ENCODE data around the gene GARIN5A. TPM values are rescaled to one million over a fixed set of nuclear protein-coding genes. Genes with fewer than 3 reads are reported as not detected.
"Not testable (repeated sequence)": the region's sequence is repeated elsewhere in the genome, so short reads cannot be mapped to it uniquely, and the experiment has no call there.

Gene GARIN5A
- total RNA-seq, 1 donor = not detected

DNA sequence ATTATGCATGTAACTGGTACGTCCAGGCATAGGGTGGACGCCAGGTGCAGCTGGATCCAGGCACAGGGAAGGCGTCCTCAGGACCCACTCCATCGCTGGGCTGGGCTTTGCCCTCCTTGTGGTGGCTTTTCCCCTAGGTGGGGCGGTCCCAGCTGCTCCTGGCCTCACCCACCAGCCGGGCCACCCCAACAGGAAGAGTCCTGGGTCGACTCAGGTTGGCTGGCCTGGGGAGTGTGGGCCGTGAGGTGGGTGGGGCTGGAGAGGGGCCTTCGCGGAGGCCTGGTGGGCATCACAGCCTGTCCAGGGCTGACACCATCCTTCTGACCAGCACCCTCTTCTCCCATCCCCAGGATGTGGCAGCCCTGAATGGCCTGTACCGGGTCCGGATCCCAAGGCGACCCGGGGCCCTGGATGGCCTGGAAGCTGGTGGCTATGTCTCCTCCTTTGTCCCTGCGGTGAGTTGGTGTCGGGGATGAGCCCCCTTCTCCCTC lies 3.2 kb upstream of the GARIN5A start:
- no peak overlapping the region for H3K4me3 ChIP-seq (ENCODE audit: low read depth, low read length)
- TF ChIP-seq, protein P1, sequence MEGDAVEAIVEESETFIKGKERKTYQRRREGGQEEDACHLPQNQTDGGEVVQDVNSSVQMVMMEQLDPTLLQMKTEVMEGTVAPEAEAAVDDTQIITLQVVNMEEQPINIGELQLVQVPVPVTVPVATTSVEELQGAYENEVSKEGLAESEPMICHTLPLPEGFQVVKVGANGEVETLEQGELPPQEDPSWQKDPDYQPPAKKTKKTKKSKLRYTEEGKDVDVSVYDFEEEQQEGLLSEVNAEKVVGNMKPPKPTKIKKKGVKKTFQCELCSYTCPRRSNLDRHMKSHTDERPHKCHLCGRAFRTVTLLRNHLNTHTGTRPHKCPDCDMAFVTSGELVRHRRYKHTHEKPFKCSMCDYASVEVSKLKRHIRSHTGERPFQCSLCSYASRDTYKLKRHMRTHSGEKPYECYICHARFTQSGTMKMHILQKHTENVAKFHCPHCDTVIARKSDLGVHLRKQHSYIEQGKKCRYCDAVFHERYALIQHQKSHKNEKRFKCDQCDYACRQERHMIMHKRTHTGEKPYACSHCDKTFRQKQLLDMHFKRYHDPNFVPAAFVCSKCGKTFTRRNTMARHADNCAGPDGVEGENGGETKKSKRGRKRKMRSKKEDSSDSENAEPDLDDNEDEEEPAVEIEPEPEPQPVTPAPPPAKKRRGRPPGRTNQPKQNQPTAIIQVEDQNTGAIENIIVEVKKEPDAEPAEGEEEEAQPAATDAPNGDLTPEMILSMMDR (IDR thresholded peaks at IDR 0.05; ENCODE audit: insufficient read depth, low read depth, low read length) = no peak
- no peak for DNase-seq (ENCODE audit: low read depth)

DNA sequence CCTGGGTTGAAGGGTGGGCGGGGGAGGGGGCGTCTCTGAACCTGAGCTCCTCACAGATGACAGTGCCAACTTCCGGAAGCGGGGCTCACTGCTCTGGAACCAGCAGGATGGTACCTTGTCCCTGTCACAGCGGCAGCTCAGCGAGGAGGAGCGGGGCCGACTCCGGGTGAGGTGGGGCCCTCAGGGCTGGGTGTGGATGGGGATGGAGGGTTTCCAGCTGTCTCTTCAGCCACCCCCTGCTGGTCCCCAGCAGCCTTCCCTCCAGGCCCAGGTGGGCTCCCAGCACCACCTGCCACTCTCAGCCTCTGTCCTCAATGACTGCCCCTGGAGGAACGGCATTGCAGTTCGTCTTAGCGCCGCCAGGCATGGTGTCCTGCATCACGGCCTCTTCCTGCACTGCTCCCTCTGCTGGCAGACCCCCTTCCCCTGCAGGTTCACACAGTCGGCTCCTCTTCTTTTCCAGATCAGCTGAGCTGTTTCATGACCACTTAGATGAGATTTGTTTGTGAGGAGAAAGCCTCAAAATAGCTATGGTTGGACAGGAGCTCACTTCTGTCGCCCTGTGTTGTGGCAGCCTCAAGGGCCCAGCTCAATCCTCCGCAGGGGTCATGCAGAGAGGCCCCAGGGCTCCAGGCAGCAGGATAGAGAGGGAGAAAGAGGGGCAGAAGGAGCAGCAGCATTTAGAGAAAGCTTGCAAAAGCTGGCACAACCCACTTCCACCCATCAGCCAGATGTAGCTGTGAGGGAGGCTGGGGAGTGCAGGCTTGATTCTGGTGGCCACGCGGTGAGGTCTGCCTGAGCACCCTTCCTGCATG lies 2.5 kb upstream of the GARIN5A start:
- TF ChIP-seq, protein P1 (IDR thresholded peaks at IDR 0.05; ENCODE audit: insufficient read depth, low read depth, low read length) = peak; percentile 62
- no peak overlapping the region for H3K4me3 ChIP-seq (ENCODE audit: low read depth, low read length)
- DNase-seq (ENCODE audit: low read depth) = peak; percentile 42

DNA sequence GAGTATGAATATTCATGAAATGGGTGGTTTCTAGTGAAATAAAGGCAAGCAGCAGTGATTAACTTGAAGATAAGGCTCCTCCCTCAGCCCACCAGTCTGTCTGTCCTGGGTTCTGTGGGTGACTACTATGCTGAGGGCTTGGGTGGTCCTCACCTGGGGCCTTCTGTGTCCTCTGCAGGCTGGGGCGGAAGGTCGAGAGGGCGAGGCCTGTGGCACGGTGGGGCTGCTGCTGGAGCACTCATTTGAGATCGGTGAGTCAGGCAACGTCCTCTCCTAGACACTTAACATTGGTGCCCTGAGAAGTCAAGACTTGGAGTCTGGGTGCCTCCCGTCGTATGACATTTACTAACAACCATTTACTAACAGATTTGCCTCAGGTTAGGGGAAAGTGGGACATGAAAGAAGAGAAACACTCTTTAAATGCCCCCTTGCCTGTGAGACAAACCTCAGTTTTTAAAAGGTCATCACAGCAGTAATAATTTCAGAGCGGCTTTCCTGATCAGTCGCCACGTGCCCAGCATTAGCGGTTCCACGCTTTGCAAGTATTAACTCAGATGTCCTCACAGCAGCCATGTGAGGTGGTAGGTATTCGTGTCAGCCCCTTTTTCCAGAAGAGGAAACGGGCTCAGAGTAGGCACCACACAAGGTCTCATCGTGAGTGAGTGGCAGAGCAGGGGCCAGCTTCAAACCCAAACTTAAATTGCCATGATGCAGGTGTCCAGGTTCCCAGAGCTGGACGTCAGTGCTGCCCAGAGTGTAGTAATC lies 1.3 kb upstream of the GARIN5A start:
- TF ChIP-seq, protein P1 (IDR thresholded peaks at IDR 0.05; ENCODE audit: insufficient read depth, low read depth, low read length) = no peak
- no peak for DNase-seq (ENCODE audit: low read depth)
- H3K4me3 ChIP-seq (ENCODE audit: low read depth, low read length) = no peak overlapping the region

DNA sequence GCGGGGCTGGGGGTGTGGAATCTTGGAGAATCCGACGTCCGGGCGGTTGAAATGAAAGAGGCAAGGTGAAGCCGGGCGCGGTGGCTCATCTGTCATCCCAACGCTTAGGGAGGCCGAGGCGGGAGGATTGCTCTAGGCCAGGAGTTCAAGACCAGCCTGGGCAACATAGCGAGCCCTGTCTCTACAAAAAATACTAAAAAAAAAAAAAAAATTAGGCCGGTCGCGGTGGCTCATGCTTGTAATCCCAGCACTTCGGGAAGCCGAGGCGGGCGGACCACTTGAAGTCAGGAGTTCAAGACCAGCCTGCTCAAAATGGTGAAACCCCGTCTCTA lies 225 bp upstream of the GARIN5A start:
- TF ChIP-seq, protein P1 (IDR thresholded peaks at IDR 0.05; ENCODE audit: insufficient read depth, low read depth, low read length) = no peak
- H3K4me3 ChIP-seq (ENCODE audit: low read depth, low read length) = peak overlapping the region; percentile 95
- no peak for DNase-seq (ENCODE audit: low read depth)

DNA sequence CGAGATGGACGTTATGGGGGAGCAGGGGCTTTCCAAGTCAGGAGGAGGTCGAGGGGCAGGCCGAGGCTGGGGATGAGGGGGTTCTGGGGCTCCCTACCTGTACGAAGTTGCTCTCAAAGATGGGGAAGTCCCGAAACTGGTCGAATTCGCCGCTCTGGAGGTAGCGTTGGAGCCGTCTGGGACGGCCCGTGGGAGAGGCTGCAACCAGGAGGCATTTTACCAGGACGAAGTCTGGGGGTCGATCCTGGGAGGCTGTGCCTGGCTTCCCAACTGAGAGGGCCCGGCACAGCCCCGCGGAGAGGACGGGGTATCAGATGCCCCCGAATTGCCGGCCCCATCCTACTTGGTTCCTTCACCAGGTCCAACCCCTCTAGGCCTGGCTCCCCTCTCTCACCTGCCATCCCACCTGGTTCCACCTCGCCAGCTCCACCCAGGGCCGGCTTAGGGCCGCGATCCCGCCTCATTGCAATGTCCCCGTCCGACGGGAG lies 868 bp downstream of the GARIN5A start:
- TF ChIP-seq, protein P1 (IDR thresholded peaks at IDR 0.05; ENCODE audit: insufficient read depth, low read depth, low read length) = no peak
- DNase-seq (ENCODE audit: low read depth) = no peak
- H3K4me3 ChIP-seq (ENCODE audit: low read depth, low read length) = peak overlapping the region; percentile 95

DNA sequence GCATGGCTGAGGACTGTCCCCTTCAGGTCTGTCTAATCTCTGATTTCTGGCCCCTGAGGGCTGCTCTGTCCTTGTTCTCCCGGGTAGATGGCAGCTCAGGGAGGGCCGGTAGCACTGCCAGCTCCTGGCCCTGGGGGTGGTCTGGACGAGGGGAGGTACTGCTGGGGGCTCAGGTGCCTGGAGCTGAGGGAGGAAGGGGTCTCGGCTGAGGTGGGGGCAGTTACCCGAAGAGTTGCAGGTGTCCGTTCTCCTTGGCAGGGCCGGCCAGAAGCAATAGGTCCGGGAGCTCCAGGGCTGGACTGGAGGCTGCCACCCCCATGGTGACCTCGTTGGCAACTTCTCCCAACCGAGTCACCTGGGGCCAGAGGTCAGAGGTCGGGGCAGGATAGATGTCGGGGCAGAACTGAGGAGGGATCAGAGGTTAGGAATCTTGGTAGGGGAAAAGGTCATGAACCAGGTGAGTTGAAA lies 1.5 kb downstream of the GARIN5A start:
- no peak for DNase-seq (ENCODE audit: low read depth)
- TF ChIP-seq, protein P1 (IDR thresholded peaks at IDR 0.05; ENCODE audit: insufficient read depth, low read depth, low read length) = no peak
- H3K4me3 ChIP-seq (ENCODE audit: low read depth, low read length) = no peak overlapping the region

DNA sequence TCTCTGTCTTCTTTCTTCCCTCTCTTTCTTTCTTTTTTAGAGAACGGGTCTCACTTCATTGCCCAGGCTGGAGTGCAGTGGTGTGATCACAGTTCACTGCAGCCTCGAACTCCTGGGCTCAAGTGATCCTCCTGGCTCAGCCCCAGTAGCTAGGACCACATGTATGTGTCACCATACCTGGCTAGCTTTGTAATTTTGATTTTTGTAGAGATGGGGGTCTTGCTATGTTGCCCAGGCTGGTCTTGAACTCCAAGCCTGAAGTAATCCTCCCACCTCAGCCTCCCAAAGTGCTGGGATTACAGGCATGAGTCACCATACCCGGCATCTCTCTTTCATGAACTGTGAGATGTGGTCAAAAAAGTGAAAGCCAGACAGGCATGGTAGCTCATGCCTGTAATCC lies 3.3 kb downstream of the GARIN5A start:
- H3K4me3 ChIP-seq (ENCODE audit: low read depth, low read length); DNase-seq (ENCODE audit: low read depth): not testable (repeated sequence)
